Thyroid gland (tissue), 4 donors: Measurements from ENCODE around the gene VPS4A. TPM values are rescaled to one million over a fixed set of nuclear protein-coding genes. Genes with fewer than 3 reads are reported as not detected.
A peak's percentile ranks its signal among the peaks of the same experiment; 100 is the strongest.
"Not testable (repeated sequence)": the region's sequence is repeated elsewhere in the genome, so short reads cannot be mapped to it uniquely, and the experiment has no call there.

Source experiments
- DNase-seq, 2 donors: peaks; one replicate each; pipeline ENCODE4 v3.0.0-alpha.2; 2019
- H3K27ac ChIP-seq, 3 donors: fragments of 200-600 bp; sonication (generic); 1 replicate in 2 of 3; 2 replicates in 1 of 3; pipeline ENCODE4 v1.5.1; 2016 to 2019; ENCODE audit warnings: mild to moderate bottlenecking in 1 of 3, moderate library complexity in 1 of 3
- H3K27me3 ChIP-seq: fragments of 200-600 bp; sonication (generic); one replicate; pipeline ENCODE4 v1.5.1; 2019
- H3K36me3 ChIP-seq, 2 donors: fragments of 200-600 bp; sonication (generic); one replicate each; pipeline ENCODE4 v1.5.1; 2016 to 2019
- H3K4me1 ChIP-seq, 2 donors: fragments of 200-600 bp; sonication (generic); one replicate each; pipeline ENCODE4 v1.5.1; 2017 to 2019
- H3K4me3 ChIP-seq, 3 donors: fragments of 200-600 bp; sonication (generic); replicated peaks in 1 of 3; 1 replicate in 2 of 3; 2 replicates in 1 of 3; pipeline ENCODE4 v1.5.1; 2016; ENCODE audit warnings: mild to moderate bottlenecking in 1 of 3
- H3K9me3 ChIP-seq: fragments of 200-600 bp; sonication (generic); one replicate; pipeline ENCODE4 v1.5.1; 2017
- CTCF ChIP-seq, 6 experiments: fragments of 200-600 bp in 3 of 6; fragments of 450-650 bp in 3 of 6; sonication (generic) in 3 of 6; IDR thresholded peaks; one replicate each; pipeline ENCODE4 v1.5.1; 2016 to 2019; ENCODE audit warnings: antibody characterized with exemption in 6 of 6, mild to moderate bottlenecking in 2 of 6, inconsistent platforms in 1 of 6, moderate library complexity in 1 of 6
- POLR2A ChIP-seq, 2 donors: fragments of 450-650 bp; IDR thresholded peaks; one replicate each; pipeline ENCODE4 v1.6.1; 2017; ENCODE audit warnings: antibody characterized with exemption in 2 of 2, mild to moderate bottlenecking in 2 of 2, moderate library complexity in 1 of 2
- WGBS, 2 donors: methylation state at CpG; one replicate each; pipeline ENCODE4 v1.1.5; 2017; 5-methylcytosine and 5-hydroxymethylcytosine counted together
- intact Hi-C: fragments of 100-400 bp; cut with DNase I; formaldehyde crosslinking; loops from one replicate; pipeline ENCODE4 v1.15.1; 2023
- total RNA-seq, 4 donors: library from RNA; depleted of rRNA; stranded (reverse); fragments of >200 nt; gene quantifications; one replicate each; pipeline ENCODE4 v1.2.3, GENCODE V29; 2016

The VPS4A gene
- total RNA-seq, 4 donors from 2014 or later, result 33.5 to 47.5 (median 43.2) TPM

GRCh38 chr16:69346683-69347082 is 35.5 kb downstream of the VPS4A start:
- no peak for DNase-seq
- Histone ChIP-seq H3K27ac (no peak overlapping the region), H3K4me1 (peaks cover 8 to 13% of the 10 kb centered on the region in 2 donors), H3K36me3 (peaks cover 3 to 9% of the 10 kb centered on the region in 2 donors), H3K27me3 (no peaks in the 10 kb centered on the region), H3K4me3 (no peak overlapping the region), H3K9me3 (no peaks in the 10 kb centered on the region)
- intact Hi-C loops, result no loop called here
- 86 to 88% methylated on average over 6 of the region's 6 CpGs for WGBS, 2 donors
- TF ChIP-seq CTCF (IDR thresholded peaks at IDR 0.05) (no peak), POLR2A (IDR thresholded peaks at IDR 0.05) (no peak)

DNA sequence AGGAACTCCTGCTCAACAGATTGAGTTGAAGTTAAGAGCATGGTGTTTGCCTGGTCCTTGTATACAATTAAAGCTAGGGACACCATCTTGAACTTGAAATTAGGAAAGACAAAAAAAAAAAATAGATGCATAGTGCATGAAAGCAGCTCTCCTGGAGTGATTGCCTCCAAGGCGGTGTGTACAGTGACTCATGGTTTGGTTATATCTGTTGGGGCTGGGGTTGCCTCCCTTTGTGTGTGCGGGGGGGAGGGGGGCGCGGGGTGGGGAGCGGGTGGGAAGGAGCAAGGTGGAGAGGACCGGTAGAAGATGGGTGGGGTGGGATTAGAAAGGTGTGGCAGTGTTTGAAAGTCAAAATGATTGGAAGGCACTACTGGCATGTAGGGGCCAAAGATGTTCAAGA is 37.1 kb downstream of the VPS4A start:
- Histone ChIP-seq H3K27me3 (no peaks in the 10 kb centered on the region), H3K9me3 (no peaks in the 10 kb centered on the region), H3K4me1 (peaks cover 8 to 13% of the 10 kb centered on the region in 2 donors), H3K4me3 (no peak overlapping the region), H3K27ac (no peak overlapping the region), H3K36me3 (no peaks in the 10 kb centered on the region)
- DNase-seq, result no peak
- WGBS, 2 donors, result 90 to 95% methylated on average over 6 of the region's 6 CpGs
- no peak for TF ChIP-seq POLR2A (IDR thresholded peaks at IDR 0.05)
- no peak for TF ChIP-seq CTCF (IDR thresholded peaks at IDR 0.05)
- intact Hi-C loops, result no loop called here

GRCh38 chr16:69349536-69349935 is 38.4 kb downstream of the VPS4A start:
- 88 to 90% methylated on average over 10 of the region's 10 CpGs for WGBS, 2 donors
- no peak for TF ChIP-seq POLR2A (IDR thresholded peaks at IDR 0.05)
- no peak for TF ChIP-seq CTCF (IDR thresholded peaks at IDR 0.05)
- Histone ChIP-seq H3K36me3 (no peaks in the 10 kb centered on the region), H3K4me1 (peaks cover 8 to 13% of the 10 kb centered on the region in 2 donors), H3K27me3 (no peaks in the 10 kb centered on the region), H3K27ac (peak overlapping the region in 1 of 3 donors; percentile 2), H3K4me3 (no peak overlapping the region), H3K9me3 (no peaks in the 10 kb centered on the region)
- intact Hi-C loops, result no loop called here
- no peak for DNase-seq

- TF ChIP-seq POLR2A (IDR thresholded peaks at IDR 0.05), result no peak
- 49 to 51% methylated on average over 6 of the region's 6 CpGs for WGBS, 2 donors
Observed at GRCh38 chr16:69350536-69351133, 39.5 kb downstream of the VPS4A start.

DNA sequence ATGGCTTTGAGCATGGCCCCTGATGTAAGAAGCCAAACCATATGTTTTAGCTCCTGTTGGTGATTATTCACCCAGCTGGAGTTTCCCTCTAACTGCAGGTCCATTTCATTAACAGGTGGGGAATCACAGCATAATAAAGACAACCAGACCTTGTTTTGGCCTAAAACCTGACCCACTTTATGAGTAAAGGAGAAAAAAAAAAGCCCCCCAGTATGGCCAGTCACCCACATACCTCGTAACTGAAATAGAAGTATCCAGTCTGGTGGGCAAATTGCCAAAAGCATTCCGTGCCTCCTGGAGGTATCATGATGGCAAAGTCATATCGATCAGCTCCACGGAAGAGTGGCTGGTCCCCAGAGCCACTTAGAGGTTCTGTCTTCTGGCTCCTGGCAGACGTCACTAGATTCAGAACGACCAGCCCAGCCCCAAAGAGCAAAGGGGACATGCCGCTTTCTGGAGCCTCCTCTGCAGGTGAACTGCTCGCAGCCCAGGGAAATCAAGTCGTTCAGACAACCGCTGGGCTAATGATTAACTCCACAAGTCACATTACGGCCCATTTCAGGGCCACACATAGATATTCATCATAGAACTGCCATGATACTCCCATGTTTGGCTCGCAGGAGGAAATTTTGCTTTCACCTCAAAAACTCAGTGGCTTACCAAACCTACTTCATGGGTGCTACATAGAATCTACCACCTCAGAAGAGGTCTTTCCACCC is 40.3 kb downstream of the VPS4A start, which contains the start of gene TMED6:
TMED6 (minus strand) TSS at position 478 of the 719 bp plus-strand sequence; CDS start at position 445, 33 bp downstream.
- no peak within 1 kb of the TSS for H3K4me3 ChIP-seq
- H3K36me3 ChIP-seq, result peaks cover 0 to 11% of the 10 kb centered on the region in 2 donors
- DNase-seq, result no peak
- peaks cover 15 to 17% of the 10 kb centered on the region in 2 donors for H3K4me1 ChIP-seq
- H3K27ac ChIP-seq, result peak within 1 kb of the TSS in 1 of 3 donors; percentile 13
- H3K27me3 ChIP-seq, result no peaks in the 10 kb centered on the region
- no peak for TF ChIP-seq CTCF (IDR thresholded peaks at IDR 0.05)
- no peak for TF ChIP-seq POLR2A (IDR thresholded peaks at IDR 0.05)
- 71 to 73% methylated on average over 12 of the region's 12 CpGs for WGBS, 2 donors
- no peaks in the 10 kb centered on the region for H3K9me3 ChIP-seq
- intact Hi-C loops, result no loop called here

More at GRCh38 chr16:69350536-69351133, 39.5 kb downstream of the VPS4A start:
- Histone ChIP-seq H3K4me1 (peaks cover 8 to 13% of the 10 kb centered on the region in 2 donors), H3K36me3 (peaks cover 0 to 4% of the 10 kb centered on the region in 2 donors), H3K27me3 (no peaks in the 10 kb centered on the region), H3K4me3 (no peak overlapping the region), H3K27ac (peak overlapping the region in 1 of 3 donors; percentile 13), H3K9me3 (no peaks in the 10 kb centered on the region)
- intact Hi-C loops, result no loop called here
- peak; percentile 30 for DNase-seq

GRCh38 chr16:69360070-69360469 is 48.9 kb downstream of the VPS4A start:
- H3K4me3 ChIP-seq, H3K27ac ChIP-seq, intact Hi-C loops, H3K27me3 ChIP-seq, H3K9me3 ChIP-seq, DNase-seq: not testable (repeated sequence)
- Histone ChIP-seq H3K36me3 (peaks cover 6 to 18% of the 10 kb centered on the region in 2 donors), H3K4me1 (peaks cover 5 to 15% of the 10 kb centered on the region in 2 donors)
- WGBS, 2 donors, result 86 to 88% methylated on average over 9 of the region's 9 CpGs
